ENCODE data around the gene AFAP1L2. TPM values are rescaled to one million over a fixed set of nuclear protein-coding genes. Genes with fewer than 3 reads are reported as not detected.

AFAP1L2 gene
- total RNA-seq, 1 donor from 2014 or later: 5.3 TPM

- Histone ChIP-seq H3K36me3 (no peaks in the 10 kb centered on the region), H3K9me3 (no peaks in the 10 kb centered on the region), H3K4me1 (peaks cover 6% of the 10 kb centered on the region), H3K27ac (no peak overlapping the region), H3K27me3 (ENCODE audit: low read depth) (no peaks in the 10 kb centered on the region), H3K4me3 (no peak overlapping the region)
- TF ChIP-seq CTCF (IDR thresholded peaks at IDR 0.05): no peak
- DNase-seq: no peak
- intact Hi-C loops (cut with DNase I): no loop called here
- peak in 1 of 2 donors; percentile 20 for ATAC-seq
Measured at GRCh38 chr10:114271075-114271778, 133.1 kb downstream of the AFAP1L2 start.

GRCh38 chr10:114266521-114266920 lies 137.8 kb downstream of the AFAP1L2 start:
- intact Hi-C loops (cut with DNase I): no loop called here
- no peaks in the 10 kb centered on the region for H3K36me3 ChIP-seq
- H3K27ac ChIP-seq: no peak overlapping the region
- ATAC-seq (peak; percentile 84 to 88), DNase-seq (no peak)
- no peak overlapping the region for H3K4me3 ChIP-seq
- H3K4me1 ChIP-seq: peaks cover 14% of the 10 kb centered on the region
- TF ChIP-seq CTCF (IDR thresholded peaks at IDR 0.05): no peak
- no peaks in the 10 kb centered on the region for H3K27me3 ChIP-seq (ENCODE audit: low read depth)
- no peaks in the 10 kb centered on the region for H3K9me3 ChIP-seq

- ATAC-seq: peak; percentile 68 to 70
- H3K27me3 ChIP-seq (ENCODE audit: low read depth): no peaks in the 10 kb centered on the region
- H3K9me3 ChIP-seq: no peaks in the 10 kb centered on the region
- intact Hi-C loops (cut with DNase I): no loop called here
- peak overlapping the region; percentile 32 for H3K27ac ChIP-seq
- H3K4me1 ChIP-seq: peaks cover 24% of the 10 kb centered on the region
- no peak overlapping the region for H3K4me3 ChIP-seq
- no peak for DNase-seq
- TF ChIP-seq CTCF (IDR thresholded peaks at IDR 0.05): no peak
- no peaks in the 10 kb centered on the region for H3K36me3 ChIP-seq
Measured at GRCh38 chr10:114265392-114266053, 138.8 kb downstream of the AFAP1L2 start.

GRCh38 chr10:114262496-114262895 lies 141.8 kb downstream of the AFAP1L2 start:
- no peaks in the 10 kb centered on the region for H3K36me3 ChIP-seq
- DNase-seq (no peak), ATAC-seq (no peak)
- intact Hi-C loops (cut with DNase I): no loop called here
- H3K27ac ChIP-seq: no peak overlapping the region
- H3K4me3 ChIP-seq: no peak overlapping the region
- TF ChIP-seq CTCF (IDR thresholded peaks at IDR 0.05): no peak
- H3K9me3 ChIP-seq: no peaks in the 10 kb centered on the region
- H3K27me3 ChIP-seq (ENCODE audit: low read depth): no peaks in the 10 kb centered on the region
- peaks cover 48% of the 10 kb centered on the region for H3K4me1 ChIP-seq

GRCh38 chr10:114261076-114261475 lies 143.2 kb downstream of the AFAP1L2 start:
- Histone ChIP-seq H3K36me3 (no peaks in the 10 kb centered on the region), H3K4me3 (no peak overlapping the region), H3K27me3 (ENCODE audit: low read depth) (no peaks in the 10 kb centered on the region), H3K4me1 (peaks cover 44% of the 10 kb centered on the region), H3K27ac (peak overlapping the region; percentile 39), H3K9me3 (no peaks in the 10 kb centered on the region)
- peak in 1 of 2 donors; percentile 46 for ATAC-seq
- no peak for TF ChIP-seq CTCF (IDR thresholded peaks at IDR 0.05)
- intact Hi-C loops (cut with DNase I): no loop called here
- DNase-seq: no peak

Measured in lower lobe of right lung (tissue), 2 donors.